GM19099 (cell line): ENCODE results near the gene PPID.

Source experiments
- POLR2A ChIP-seq: IDR thresholded peaks from 3 replicates; pipeline ENCODE4 v1.6.1; 2011; ENCODE audit warnings: low read depth; ENCODE audit not compliant: insufficient read length; ENCODE audit errors: extremely low read depth

PPID gene

DNA sequence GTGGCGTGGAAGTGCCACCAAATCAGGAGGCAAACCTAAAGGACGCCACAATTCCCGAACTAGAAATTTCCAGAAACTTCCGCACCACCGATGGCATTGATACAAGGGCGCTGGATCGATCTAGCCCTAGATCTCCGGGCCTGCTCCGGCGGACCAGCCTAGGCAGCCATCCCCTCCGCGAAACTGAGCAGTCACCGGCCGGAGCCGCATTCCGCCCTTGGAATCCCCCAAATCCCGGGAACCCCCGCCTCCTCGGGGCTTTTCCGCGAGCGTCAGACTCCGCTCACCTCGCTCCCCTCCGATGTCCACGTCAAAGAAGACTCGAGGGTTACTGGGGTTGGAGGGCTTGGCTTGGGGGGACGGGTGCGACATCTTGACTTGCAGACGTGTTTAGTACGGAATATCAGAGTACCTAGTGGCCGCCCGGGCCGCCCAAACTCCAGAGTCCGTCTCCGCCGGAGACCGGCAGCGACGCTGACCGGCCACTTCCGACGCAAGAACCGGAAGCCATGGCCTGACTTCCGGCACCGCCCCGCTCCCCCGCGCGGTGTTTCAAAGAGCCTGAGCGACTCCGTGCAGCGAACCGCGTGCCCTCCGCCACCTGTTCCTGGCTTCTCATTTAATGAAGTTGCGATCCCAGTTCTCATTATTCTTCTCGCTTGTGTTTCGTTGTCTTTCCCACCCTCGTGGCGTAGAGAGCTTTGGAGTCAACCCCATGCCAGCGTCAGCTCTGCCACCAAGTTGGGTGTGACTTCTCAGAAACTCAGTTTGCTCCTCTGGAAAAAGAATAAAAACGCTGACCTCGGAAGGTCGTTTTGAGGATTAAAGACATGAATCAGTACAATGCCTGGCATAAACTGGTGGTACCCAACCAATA lies at the start of gene PPID:
Gene PPID (minus strand): TSS at position 480 of the 877 bp plus-strand sequence. CDS start 108 bp downstream, at position 372.
- peak; percentile 92 for TF ChIP-seq POLR2A

DNA sequence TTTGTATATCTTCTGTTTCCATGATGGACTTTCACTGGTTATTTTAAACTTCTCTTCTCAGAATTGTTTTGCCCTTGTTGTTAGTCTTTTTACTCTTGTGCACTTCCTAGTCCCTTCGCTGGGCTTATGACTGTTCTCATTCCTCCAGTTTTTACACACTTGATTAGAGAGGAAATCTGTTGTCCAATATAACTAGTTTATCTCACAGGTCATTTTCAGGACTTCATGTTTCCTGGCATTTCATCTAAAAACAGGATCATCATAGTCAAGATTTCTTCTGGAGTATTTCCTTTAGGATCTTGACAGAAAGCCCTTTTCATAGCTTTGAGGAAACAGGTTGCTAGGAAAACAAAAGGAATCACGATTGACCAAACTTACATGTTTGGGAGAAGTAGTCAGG lies 48.6 kb upstream of the PPID start:
- TF ChIP-seq POLR2A: no peak

DNA sequence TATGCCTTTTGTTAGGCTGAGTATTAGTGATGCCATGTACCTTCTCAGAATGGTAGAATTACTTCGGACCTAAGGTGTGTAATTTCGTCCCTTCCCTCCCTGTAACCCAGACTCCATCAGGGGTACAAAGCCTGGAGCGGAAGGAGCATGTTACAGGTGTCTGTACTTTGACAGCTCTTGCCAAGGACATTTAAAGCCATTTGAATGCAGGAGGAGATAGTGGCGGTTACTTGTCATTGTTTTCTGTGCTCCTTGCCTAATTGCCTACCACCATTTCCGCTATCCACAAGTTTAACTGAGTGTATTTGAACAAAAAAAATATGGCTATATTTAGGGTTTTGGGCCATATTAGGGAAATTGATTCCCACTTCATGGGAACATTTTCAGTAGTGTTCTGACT lies 47.5 kb upstream of the PPID start:
- TF ChIP-seq POLR2A: no peak

DNA sequence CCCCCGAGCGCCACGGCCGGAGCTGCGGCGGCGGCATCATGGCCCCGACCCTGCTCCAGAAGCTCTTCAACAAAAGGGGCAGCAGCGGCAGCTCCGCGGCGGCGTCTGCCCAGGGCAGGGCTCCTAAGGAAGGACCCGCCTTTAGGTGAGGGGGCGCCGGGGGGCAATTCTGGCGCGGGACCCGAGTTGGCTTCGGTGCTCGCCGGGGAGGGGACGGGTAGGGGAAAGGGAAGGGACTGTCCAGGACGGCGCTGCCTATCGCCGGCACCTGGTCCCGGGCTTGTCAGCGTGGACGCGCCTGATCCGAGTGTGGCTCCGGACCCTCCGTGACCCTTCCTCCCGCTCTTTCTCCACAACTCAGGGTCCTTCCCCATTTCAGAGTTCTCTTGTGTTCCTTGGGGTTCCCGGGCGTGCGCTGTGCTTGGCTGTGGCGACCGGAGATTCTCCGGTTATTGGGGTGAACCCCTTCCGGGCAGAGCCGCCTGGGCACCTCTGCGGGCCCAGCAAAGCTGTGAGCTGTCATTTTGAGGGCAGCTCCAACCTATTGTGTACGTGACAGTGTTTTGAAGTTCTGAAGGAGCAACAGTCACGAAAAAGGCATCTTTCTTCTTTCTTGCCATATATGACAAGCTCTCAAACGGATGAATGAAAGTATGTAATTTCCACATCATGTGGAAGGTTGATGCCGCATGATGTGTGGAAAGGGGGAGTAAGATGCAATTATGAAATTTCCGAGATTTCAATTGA lies 46.2 kb upstream of the PPID start:
- TF ChIP-seq POLR2A: no peak

DNA sequence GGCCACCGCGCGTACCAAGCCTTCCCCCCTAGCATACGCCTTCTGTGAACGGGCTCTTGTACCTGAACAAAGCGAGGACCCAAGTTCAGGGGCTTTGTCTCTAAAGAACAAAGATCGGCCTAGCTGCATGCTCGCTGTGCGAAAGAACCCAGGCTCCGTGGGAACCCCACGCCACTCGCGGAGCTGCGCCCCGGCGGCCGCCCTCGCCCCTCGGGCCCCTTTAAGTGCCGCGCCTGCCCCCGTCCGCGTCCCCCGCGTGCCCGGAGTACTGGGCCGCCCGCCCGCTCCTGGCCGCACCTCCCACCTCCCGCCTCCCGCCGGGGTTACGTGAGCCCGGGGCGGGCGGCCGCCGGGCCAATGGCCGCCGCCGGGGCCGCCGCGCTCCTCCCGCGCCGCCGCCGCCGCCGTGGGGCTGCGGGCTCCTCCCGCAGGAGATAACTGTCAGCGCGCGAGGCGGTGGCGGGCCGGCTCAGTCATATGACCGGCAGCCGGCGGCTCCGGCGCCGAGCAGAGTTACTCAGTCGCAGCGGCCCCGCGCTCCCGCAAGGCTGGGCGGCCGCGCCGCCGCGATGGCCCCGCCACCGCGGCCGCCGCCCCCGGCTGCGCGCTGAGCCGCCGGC lies 45.5 kb upstream of the PPID start, which contains the start of gene FNIP2:
Gene FNIP2 (plus strand): TSS at position 472 of the 620 bp plus-strand sequence. CDS start 187 bp downstream, outside the sequence.
- peak; percentile 61 for TF ChIP-seq POLR2A

DNA sequence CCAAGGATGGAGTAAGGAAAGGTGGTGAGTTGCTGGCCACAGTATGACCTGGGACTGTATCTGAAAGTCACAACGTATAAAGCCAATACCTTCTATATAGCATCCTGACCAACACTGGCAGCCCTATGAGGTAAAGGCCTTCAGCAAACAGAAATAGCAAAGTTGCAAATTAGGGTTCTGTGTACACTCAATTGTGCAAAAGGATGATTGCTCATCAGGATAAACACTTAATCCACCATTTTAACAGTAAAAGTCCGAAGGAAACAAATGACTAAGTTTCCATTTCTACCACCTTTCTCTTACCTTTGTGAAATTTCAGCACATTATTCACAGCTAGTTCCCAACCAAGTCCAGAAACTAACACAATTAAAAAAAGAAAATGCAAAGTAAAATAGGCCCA lies 44.3 kb upstream of the PPID start:
- TF ChIP-seq POLR2A: no peak

DNA sequence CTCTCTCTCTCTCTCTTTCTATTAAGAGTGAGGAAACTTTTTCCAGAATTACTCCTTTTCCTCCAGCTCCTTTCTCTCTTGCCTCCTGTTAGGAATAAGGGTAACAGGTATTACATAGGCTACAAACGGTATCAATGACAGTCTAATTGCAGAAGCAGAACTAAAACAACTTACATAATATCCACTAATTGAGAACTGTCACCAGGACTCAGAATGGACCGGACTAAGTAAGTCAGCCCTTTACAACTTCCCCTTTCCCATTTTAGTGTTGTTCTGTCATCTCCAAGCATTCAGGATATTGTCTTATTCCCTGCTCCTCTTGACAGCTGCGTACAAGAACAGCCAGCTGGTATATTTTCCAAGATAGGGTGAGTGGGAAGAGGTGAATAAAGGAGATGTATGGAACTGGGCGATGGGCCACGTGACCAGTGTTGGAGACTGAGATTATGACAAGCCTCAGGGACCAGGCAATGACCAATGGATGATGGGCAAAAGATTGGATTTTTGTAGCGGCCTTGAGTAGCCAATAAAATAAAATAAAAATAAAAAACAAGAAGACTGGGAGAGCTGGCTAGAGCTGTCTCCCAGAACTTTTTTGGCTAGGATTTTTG lies 43.3 kb upstream of the PPID start:
- TF ChIP-seq POLR2A: no peak

DNA sequence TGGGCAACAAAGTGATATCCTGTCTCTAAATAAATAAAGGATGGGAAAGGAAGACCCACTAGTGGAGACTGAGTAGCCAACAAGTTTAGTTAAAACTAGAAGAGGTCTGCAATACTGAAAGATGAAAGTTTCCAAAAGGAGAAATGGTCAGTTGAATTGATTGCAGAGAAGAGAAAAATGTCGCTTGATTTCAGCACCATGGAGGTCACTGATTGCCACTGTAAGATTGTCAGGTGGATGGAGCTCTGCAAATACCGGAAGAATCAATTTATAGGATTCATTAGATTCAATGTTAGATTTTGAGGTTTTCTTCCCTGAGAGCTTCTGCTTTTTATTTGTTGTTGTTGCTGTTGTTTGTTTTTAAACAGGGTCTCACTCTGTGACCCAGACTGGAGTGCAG lies 40.3 kb upstream of the PPID start:
- TF ChIP-seq POLR2A: no peak

DNA sequence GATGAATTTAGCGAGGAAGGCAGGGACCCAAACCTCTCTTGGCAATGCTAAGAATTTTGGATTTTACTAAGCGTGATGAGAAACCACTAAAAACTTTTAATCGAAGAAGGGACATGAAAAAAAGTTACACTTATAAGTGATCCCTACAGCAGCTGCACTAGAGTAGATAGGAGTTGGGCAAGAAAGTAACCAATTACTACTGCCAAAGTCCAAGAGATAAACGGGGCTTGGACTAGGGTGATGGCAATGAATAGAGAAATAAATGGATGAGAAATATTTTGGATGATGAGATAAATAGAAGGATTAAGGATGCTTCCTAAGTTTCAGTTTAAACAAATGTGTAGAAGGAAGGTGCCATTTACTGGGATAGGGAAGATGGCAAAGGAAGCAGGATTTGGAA lies 39.4 kb upstream of the PPID start:
- TF ChIP-seq POLR2A: no peak

DNA sequence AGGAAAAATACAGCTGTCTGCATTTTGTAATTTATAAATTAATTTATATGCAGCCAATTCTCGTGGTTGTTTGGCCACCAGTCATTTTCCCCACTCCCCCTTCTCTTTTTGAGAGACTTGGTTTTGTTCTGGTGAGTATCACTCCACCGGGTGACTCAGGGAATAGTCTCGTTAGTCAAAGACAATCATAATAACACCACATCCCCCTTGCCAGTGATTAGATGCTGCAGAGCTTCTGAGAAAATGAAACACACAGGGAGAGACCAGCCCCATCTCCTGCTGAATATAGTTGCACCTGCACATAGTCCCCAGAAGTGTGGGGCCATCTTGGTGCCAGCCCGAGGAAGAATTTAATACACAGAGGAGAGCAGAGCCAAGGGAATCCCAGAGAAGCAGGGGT lies 37.7 kb upstream of the PPID start:
- TF ChIP-seq POLR2A: no peak

DNA sequence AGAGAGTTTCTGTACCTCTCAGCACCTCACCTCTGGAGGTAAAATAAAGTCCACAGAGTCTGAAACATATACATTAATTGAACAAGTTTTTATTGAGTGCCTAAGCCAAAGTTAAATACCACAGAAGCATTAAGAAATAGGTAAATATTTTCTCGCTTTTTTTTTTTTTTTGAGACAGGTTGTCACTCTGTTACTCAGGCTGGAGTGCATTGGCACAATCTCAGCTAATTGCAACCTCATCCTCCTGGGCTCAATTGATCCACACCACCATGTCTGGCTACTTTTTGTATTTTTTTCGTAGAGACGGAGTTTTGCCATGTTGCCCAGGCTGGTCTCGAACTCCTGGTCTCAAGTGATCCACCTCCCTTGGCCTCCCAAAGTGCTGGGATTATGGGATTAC lies 35.5 kb upstream of the PPID start:
- TF ChIP-seq POLR2A: no peak

DNA sequence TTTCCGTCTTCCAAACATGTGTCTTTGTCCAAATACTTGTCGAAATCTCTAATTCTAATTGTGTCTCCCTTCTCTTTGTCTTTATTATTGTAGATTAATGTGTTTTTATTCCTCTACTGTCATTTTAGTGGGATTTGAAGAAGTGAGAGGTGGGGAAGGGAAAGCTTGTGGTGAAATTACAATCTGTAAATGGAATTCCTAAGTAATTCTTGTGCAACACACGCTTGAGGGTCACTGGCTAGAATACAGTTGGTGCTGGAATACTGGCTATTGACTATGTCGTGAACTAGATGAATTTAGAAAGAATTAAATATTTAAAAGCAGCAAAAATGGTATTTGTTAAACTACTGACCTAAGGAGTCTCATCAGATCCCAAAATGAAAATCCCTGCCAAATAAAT lies 34.9 kb upstream of the PPID start:
- TF ChIP-seq POLR2A: no peak

DNA sequence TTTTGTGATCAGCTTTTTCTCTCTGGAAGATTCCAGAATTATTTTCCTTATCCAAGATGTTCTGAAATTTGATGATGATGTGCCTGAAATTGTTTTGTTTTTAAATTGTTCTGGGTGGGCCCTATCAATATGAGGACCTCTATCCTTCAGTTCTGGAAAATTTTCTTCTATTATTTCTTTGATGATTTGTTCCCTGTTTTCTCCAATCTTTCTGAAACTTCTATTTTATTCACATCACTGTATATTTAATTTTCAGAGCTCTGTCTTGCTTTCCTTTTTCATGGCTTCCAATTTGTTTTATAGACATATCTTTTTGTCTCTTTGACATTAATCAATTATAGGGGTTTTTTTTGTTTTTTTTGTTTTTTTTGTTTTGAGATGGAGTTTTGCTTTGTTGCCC lies 33.4 kb upstream of the PPID start:
- TF ChIP-seq POLR2A: no peak

DNA sequence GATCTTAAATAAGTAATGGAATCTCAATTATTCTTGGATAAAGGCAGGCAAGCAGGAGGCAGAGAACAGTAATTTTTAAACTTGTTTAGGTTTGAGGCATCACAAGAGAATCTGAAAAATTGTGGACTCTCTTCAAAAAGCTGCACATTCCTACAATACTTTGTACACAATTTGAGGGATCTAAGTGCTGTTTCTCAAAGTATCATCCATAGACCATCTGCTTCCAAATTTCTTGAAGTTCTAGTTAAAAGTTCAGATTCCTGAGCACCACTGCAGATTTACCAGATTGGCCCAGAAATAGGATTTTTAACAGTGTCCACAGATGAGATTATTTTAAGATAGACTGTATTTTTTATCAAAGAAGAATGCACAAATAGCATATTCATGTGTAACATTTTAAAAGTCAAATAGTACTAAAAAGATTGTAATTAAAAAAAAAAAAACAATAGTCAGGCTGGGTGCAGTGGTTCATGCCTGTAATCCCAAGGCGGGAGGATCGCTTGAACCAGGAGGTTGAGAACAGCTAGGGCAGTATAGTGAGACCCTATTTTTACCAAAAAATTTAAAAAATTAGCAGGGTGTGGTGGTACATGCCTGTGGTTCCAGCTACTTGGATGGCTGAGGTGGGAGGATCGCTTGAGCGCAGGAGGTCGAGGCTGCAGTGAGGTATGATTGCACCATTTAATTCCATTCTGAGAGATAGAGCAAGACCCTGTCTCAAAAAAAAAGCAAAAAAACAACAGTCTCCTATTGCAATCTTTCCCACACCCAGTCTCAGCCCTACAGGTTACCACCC lies 31.4 kb upstream of the PPID start:
- TF ChIP-seq POLR2A: no peak
